ENCODE results near the gene IL1RL2.

The IL1RL2 gene

DNA sequence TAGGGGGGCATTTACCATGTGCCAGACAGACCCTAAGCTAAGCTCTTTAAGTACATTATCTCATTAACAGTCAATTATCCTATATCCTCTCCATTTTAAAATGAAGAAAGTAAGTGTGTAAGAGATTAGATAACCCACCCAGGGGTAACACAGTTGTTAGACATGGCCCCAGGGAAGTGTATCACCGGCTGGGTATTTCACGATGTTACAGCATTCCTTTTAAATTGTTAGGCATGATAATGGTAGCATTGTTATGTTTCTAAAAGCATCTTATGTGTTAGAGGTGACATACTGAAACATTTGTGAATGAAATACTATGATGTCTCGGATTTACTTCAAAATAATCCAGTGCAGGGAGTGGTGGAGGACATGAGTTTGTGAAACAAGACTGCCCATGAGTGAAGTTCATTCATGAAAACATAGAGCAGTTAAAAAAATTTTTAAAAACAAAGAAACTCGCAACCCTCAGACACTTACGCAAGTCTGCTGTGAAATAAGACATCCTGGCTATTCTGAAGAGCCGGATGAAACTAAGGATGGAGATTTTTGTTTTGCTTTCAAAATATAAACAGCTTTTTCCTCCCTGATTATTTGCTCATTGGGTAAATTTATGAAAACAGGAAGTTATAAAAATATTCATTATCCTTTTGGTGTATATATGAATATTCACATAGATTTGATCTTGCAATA lies 54.9 kb downstream of the IL1RL2 start:
- Histone ChIP-seq H3K9ac (ENCODE audit: low read length) (no peak overlapping the region), H3K36me3 (ENCODE audit: control insufficient read depth, insufficient read depth, low read length, severe bottlenecking) (no peaks in the 10 kb centered on the region), H3K27me3 (replicated peaks; ENCODE audit: control insufficient read depth, insufficient read depth, low read length) (no peaks in the 10 kb centered on the region), H3K9me3 (ENCODE audit: control insufficient read depth, low read length) (no peaks in the 10 kb centered on the region), H3K4me1 (ENCODE audit: control insufficient read depth, insufficient read depth, low read length) (peaks cover 14% of the 10 kb centered on the region), H3K4me3 (ENCODE audit: low read length) (no peak overlapping the region)
- no peak for DNase-seq (ENCODE audit: low read depth)

DNA sequence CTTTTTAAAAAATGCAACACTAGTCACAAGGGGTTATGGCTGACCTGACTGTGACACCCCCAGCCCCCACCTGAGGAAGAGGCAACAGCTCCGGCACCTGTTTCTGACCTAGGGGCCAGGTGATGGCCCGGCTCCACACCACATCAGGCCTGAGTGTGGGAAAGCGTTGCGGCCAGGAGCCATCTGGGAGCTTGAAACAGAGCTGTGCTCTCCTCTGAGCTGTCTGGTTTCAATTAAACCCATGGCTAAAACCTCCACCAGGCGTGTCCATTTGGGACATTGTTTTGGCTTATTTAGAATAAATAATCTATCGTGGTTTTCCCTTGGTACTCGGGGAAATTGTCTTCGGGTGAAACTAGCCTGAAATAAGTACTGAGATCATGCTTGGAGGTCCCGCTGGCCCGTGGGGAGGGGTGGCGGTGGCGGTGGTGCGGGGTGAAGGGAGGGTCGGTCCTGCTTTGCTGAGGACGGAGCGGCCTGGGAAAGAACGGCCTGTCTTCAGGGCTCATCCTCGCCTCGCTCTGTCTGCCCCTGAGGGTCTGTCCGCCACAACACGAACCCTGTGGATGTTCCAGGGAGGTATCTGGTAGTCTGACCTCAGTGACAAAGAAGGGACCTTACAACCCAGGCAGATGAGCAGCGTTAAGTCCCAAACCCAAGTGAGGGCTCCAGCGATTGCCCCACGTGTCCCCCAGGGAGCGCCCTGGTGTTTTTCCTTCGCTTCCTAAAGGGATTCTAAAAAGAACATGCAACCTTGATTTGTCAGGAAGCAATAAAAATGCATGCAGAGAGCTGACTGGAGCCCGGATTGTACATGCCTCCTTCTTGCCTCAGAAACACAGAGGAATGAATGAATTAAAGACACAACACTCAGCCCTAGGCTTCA lies 58.7 kb downstream of the IL1RL2 start:
- no peaks in the 10 kb centered on the region for H3K27me3 ChIP-seq (replicated peaks; ENCODE audit: control insufficient read depth, insufficient read depth, low read length)

GRCh38 chr2:102250278-102250821 lies 63.5 kb downstream of the IL1RL2 start:
- no peak overlapping the region for H3K9ac ChIP-seq (ENCODE audit: low read length)
- H3K4me3 ChIP-seq (ENCODE audit: low read length) = no peak overlapping the region
- H3K27me3 ChIP-seq (replicated peaks; ENCODE audit: control insufficient read depth, insufficient read depth, low read length) = no peaks in the 10 kb centered on the region
- H3K4me1 ChIP-seq (ENCODE audit: control insufficient read depth, insufficient read depth, low read length) = peaks cover 17% of the 10 kb centered on the region
- no peak for DNase-seq (ENCODE audit: low read depth)
- H3K9me3 ChIP-seq (ENCODE audit: control insufficient read depth, low read length) = no peaks in the 10 kb centered on the region
- H3K36me3 ChIP-seq (ENCODE audit: control insufficient read depth, insufficient read depth, low read length, severe bottlenecking) = no peaks in the 10 kb centered on the region

More for the DNA sequence above, 58.7 kb downstream of the IL1RL2 start:
- H3K36me3 ChIP-seq (ENCODE audit: control insufficient read depth, insufficient read depth, low read length, severe bottlenecking) = no peaks in the 10 kb centered on the region
- no peak overlapping the region for H3K9ac ChIP-seq (ENCODE audit: low read length)
- H3K9me3 ChIP-seq (ENCODE audit: control insufficient read depth, low read length) = no peaks in the 10 kb centered on the region
- peak overlapping the region; percentile 44 for H3K4me3 ChIP-seq (ENCODE audit: low read length)
- H3K4me1 ChIP-seq (ENCODE audit: control insufficient read depth, insufficient read depth, low read length) = peaks cover 8% of the 10 kb centered on the region
- DNase-seq (ENCODE audit: low read depth) = peak; percentile 87

DNA sequence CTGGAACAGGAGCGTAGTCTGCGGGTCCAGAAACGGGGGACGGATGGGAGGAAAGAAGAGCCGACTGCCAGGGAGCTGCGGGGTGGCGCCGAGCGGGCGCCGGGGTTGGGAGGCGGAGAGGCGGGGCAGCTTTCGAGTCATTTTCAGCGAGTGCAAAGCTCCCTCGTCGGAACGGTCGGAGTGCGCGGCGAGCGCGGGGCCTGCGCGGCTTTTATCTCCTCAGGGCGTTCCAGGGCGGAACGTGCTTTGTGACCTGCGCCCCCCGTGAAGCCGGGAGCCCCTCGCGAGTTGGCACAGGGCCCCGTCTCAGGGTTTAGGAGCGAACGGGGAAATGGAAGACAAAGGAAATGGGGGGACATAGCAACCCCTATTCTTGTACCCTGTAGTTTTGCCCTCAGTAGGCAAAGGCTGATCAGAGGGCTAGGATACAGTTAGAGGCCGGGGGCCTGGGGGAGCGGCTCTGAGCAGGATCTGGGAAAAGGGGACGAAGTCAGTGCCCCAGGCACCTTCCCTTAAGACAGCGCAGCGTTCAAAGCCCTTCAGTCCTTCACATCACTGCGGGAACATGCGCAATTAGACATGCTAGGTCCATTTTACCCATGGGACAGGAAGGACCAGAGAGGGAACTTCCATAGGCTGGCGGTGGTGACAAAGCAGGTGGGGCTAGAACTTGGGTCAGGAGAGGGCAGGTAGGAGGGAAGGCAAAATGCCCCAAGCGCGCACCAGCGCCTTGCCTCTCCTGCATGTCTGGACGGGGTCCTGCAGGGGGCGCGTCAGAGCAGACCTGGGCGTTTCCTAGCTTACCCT lies 64.4 kb downstream of the IL1RL2 start:
- no peaks in the 10 kb centered on the region for H3K36me3 ChIP-seq (ENCODE audit: control insufficient read depth, insufficient read depth, low read length, severe bottlenecking)
- H3K4me1 ChIP-seq (ENCODE audit: control insufficient read depth, insufficient read depth, low read length) = peaks cover 12% of the 10 kb centered on the region
- H3K9ac ChIP-seq (ENCODE audit: low read length) = peak overlapping the region; percentile 71
- H3K27me3 ChIP-seq (replicated peaks; ENCODE audit: control insufficient read depth, insufficient read depth, low read length) = no peaks in the 10 kb centered on the region
- no peaks in the 10 kb centered on the region for H3K9me3 ChIP-seq (ENCODE audit: control insufficient read depth, low read length)
- peak; percentile 58 for DNase-seq (ENCODE audit: low read depth)
- peak overlapping the region; percentile 75 for H3K4me3 ChIP-seq (ENCODE audit: low read length)

DNA sequence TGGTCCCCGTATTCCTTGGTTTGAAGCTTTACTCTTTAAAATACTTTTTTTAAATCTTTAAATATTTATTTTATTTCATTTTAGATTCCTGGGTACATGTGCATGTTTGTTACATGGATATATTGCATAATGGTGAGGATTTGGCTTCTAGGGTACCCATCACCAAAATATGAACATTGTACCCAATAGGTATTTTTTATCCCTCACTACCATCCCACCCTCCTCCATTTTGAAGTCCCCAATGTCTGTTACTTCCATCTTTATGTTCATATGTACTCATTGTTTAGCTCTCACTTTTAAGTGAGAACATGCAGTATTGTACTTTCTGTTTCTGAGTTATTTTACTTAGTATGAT lies 65.0 kb downstream of the IL1RL2 start:
- no peak overlapping the region for H3K9ac ChIP-seq (ENCODE audit: low read length)
- no peaks in the 10 kb centered on the region for H3K36me3 ChIP-seq (ENCODE audit: control insufficient read depth, insufficient read depth, low read length, severe bottlenecking)
- no peaks in the 10 kb centered on the region for H3K27me3 ChIP-seq (replicated peaks; ENCODE audit: control insufficient read depth, insufficient read depth, low read length)
- H3K9me3 ChIP-seq (ENCODE audit: control insufficient read depth, low read length) = no peaks in the 10 kb centered on the region
- H3K4me1 ChIP-seq (ENCODE audit: control insufficient read depth, insufficient read depth, low read length) = peaks cover 17% of the 10 kb centered on the region
- no peak for DNase-seq (ENCODE audit: low read depth)
- H3K4me3 ChIP-seq (ENCODE audit: low read length) = no peak overlapping the region

- Histone ChIP-seq H3K9ac (ENCODE audit: low read length) (no peak overlapping the region), H3K36me3 (ENCODE audit: control insufficient read depth, insufficient read depth, low read length, severe bottlenecking) (no peaks in the 10 kb centered on the region), H3K9me3 (ENCODE audit: control insufficient read depth, low read length) (no peaks in the 10 kb centered on the region), H3K27me3 (replicated peaks; ENCODE audit: control insufficient read depth, insufficient read depth, low read length) (no peaks in the 10 kb centered on the region), H3K4me1 (ENCODE audit: control insufficient read depth, insufficient read depth, low read length) (peaks cover 22% of the 10 kb centered on the region), H3K4me3 (ENCODE audit: low read length) (no peak overlapping the region)
- DNase-seq (ENCODE audit: low read depth) = no peak
Observed at GRCh38 chr2:102252236-102252635, 65.4 kb downstream of the IL1RL2 start.

- no peaks in the 10 kb centered on the region for H3K27me3 ChIP-seq (replicated peaks; ENCODE audit: control insufficient read depth, insufficient read depth, low read length)
- DNase-seq (ENCODE audit: low read depth) = no peak
- no peak overlapping the region for H3K9ac ChIP-seq (ENCODE audit: low read length)
- no peak overlapping the region for H3K4me3 ChIP-seq (ENCODE audit: low read length)
- H3K4me1 ChIP-seq (ENCODE audit: control insufficient read depth, insufficient read depth, low read length) = peaks cover 30% of the 10 kb centered on the region
- no peaks in the 10 kb centered on the region for H3K9me3 ChIP-seq (ENCODE audit: control insufficient read depth, low read length)
- H3K36me3 ChIP-seq (ENCODE audit: control insufficient read depth, insufficient read depth, low read length, severe bottlenecking) = no peaks in the 10 kb centered on the region
Observed at GRCh38 chr2:102253140-102253752, 66.4 kb downstream of the IL1RL2 start.

DNA sequence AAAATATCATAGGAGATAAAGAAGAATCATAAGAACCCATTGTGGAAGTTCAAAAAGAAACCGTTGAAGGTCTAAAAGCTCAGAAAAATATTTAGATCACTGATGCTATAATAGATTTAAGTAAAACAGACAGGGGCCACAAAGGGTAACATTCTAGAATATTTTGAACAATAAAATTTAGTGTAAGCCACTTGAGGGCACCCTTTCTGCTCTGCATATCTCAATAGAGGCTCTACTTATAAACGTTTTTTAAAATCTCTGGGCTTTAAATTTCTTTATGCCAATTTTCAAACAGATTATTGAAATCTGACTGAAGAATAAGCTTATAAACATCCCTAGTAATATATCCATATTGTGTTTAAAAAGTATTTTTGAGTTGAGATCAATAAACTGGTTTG lies 66.9 kb downstream of the IL1RL2 start:
- Histone ChIP-seq H3K4me1 (ENCODE audit: control insufficient read depth, insufficient read depth, low read length) (peaks cover 34% of the 10 kb centered on the region), H3K27me3 (replicated peaks; ENCODE audit: control insufficient read depth, insufficient read depth, low read length) (no peaks in the 10 kb centered on the region)
- no peak for DNase-seq (ENCODE audit: low read depth)

DNA sequence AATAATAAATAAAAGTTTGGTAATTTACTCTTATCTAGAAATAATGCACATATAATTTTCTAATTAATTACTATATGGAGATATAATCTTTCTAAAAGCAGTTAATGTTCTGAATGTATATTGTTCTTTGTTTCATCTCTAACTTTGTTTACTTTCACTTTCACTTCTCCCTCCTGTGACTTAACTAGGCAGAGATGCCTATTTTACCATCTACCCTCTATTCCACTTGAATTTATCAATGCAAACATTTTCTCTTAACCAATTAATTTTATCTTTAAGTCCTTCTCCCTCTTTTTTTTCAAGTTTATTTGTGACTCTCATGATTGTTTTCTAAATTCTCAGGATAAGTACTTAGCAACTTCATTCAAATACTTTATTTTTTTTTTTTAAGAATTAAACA lies 69.5 kb downstream of the IL1RL2 start:
- H3K27me3 ChIP-seq (replicated peaks; ENCODE audit: control insufficient read depth, insufficient read depth, low read length) = peaks cover 4% of the 10 kb centered on the region
- peaks cover 37% of the 10 kb centered on the region for H3K4me1 ChIP-seq (ENCODE audit: control insufficient read depth, insufficient read depth, low read length)
- no peaks in the 10 kb centered on the region for H3K36me3 ChIP-seq (ENCODE audit: control insufficient read depth, insufficient read depth, low read length, severe bottlenecking)
- DNase-seq (ENCODE audit: low read depth) = peak; percentile 58
- no peak overlapping the region for H3K4me3 ChIP-seq (ENCODE audit: low read length)
- H3K9me3 ChIP-seq (ENCODE audit: control insufficient read depth, low read length) = no peaks in the 10 kb centered on the region
- no peak overlapping the region for H3K9ac ChIP-seq (ENCODE audit: low read length)

More for the DNA sequence above, 66.9 kb downstream of the IL1RL2 start:
- Histone ChIP-seq H3K9me3 (ENCODE audit: control insufficient read depth, low read length) (no peaks in the 10 kb centered on the region), H3K36me3 (ENCODE audit: control insufficient read depth, insufficient read depth, low read length, severe bottlenecking) (no peaks in the 10 kb centered on the region), H3K4me3 (ENCODE audit: low read length) (no peak overlapping the region), H3K9ac (ENCODE audit: low read length) (no peak overlapping the region)

DNA sequence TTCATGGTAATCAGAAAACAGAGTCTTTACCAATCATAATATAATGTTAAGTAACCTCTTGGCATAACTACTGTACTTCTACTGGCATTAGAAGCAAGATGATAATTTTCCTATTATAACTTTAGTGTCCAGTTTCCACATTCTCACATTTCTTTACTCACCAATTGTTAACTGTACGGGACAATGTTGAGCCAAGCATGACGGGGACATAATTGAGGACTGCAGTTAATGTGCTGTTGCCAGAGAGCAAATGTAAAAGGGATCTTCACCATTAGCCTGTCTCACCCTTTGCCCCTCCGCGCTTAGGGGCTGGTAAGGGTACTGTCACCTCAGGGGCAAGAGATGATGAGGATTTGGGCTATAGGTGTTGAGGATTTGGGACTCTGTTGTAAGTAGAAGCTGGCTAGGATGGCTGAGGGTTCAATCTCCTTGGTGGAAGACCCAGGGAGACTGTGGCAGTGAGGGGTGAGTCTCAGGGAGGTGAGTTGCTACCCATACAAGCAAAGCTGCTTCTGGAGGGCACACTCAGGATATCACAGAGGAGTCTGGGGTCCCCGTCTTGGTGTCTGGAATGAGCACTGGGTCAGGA lies 70.1 kb downstream of the IL1RL2 start:
- peaks cover 34% of the 10 kb centered on the region for H3K4me1 ChIP-seq (ENCODE audit: control insufficient read depth, insufficient read depth, low read length)
- no peak overlapping the region for H3K4me3 ChIP-seq (ENCODE audit: low read length)
- H3K9me3 ChIP-seq (ENCODE audit: control insufficient read depth, low read length) = no peaks in the 10 kb centered on the region
- H3K9ac ChIP-seq (ENCODE audit: low read length) = no peak overlapping the region
- H3K36me3 ChIP-seq (ENCODE audit: control insufficient read depth, insufficient read depth, low read length, severe bottlenecking) = no peaks in the 10 kb centered on the region
- no peak for DNase-seq (ENCODE audit: low read depth)
- peaks cover 11% of the 10 kb centered on the region for H3K27me3 ChIP-seq (replicated peaks; ENCODE audit: control insufficient read depth, insufficient read depth, low read length)

Data from adipocyte (in vitro differentiated cells).